VCaP (cell line): Measurements from ENCODE around the gene RAB12.
A peak's percentile ranks its signal among the peaks of the same experiment; 100 is the strongest.

Experiments
- H3K27ac ChIP-seq: fragments of 450-650 bp; 2 replicates; pipeline ENCODE4 v1.5.1; 2017
- CTCF ChIP-seq: fragments of 450-650 bp; conservative IDR thresholded peaks from 2 replicates; pipeline ENCODE4 v1.5.1; 2017; ENCODE audit warnings: mild to moderate bottlenecking, moderate library complexity

RAB12 gene

DNA sequence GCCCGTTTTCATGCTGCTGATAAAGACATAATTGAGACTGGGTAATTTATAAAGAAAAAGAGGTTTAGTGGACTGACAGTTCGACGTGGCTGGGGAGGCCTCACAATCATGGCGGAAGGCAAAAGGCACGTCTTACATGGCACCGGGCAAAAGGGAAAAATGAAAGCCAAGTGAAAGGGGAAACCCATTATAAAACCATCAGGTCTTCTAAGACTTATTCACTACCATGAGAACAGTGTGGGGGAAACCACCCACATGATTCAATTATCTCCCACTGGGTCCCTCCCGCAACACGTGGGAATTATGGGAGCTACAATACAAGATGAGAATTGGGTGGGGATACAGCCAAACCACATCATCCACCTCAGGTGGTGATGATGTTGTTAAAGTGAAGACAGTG, 3.3 kb upstream of the RAB12 start:
- H3K27ac ChIP-seq, result no peak overlapping the region
- no peak for TF ChIP-seq CTCF

GRCh38 chr18:8607776-8608742, 1.2 kb upstream of the RAB12 start:
- TF ChIP-seq CTCF, result no peak
- no peak overlapping the region for H3K27ac ChIP-seq

DNA sequence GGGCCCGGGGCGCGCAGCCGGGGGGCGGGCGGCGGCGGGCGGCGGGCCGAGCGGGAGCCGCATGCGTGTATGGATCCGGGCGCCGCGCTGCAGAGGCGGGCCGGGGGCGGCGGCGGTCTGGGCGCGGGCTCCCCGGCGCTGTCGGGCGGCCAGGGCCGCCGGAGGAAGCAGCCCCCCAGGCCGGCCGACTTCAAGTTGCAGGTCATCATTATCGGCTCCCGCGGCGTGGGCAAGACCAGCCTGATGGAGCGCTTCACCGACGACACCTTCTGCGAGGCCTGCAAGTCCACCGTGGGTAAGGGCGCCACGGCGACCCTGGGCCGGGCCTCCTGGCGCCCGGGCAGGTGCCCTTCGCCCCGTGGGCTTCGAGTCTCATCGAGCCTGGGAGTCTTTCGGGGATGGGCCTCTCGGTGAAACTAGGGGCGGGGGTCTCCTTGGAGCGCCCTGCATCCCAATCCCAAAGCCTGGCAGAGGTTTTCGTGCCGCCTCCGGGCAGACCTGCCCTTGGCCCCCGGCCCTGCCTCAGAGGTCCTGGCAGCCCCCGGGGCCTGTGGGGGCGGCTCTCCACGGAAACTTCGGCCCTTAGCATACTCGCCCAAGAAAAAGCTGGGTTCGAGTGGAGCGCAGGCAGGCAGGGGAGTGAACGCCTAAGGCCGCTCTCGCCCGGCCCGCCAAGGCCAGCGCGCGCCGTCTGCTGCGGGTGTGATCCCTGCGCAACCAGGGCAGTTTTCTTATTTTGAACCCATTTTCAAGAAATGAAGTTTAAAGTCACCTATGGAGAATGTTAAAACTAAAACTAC, 622 bp downstream of the RAB12 start:
- H3K27ac ChIP-seq, result peak overlapping the region; percentile 77
- TF ChIP-seq CTCF, result no peak

- peak overlapping the region; percentile 77 for H3K27ac ChIP-seq
- no peak for TF ChIP-seq CTCF
These were observed 1.2 kb downstream of the RAB12 start for GRCh38 chr18:8610459-8610851.

- TF ChIP-seq CTCF, result no peak
- H3K27ac ChIP-seq, result no peak overlapping the region
These were observed 2.8 kb downstream of the RAB12 start for GRCh38 chr18:8611916-8612576.

DNA sequence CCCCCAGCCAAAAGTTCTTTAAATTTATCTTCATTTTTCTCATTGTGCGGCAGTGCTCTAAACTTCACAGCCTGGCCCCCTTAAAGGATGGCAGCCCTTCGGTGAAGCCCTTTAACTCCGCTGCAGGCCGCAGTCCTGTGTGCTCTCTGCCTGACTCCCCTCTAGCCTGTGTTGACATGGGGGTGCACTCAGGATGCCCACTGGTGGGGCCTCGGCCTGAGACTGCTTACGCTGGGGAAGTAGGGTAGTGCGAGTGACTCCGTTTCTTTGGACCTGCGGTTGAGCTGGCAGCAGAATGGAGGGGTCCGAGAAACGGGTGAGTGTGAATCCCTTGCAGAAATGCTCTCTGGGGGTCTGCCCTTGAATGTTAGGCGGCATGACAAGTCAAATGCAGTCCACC, 5.6 kb downstream of the RAB12 start:
- H3K27ac ChIP-seq, result no peak overlapping the region

More for the DNA sequence above, 5.6 kb downstream of the RAB12 start:
- no peak for TF ChIP-seq CTCF
